A172 (cell line): ENCODE data around the gene SYS1. TPM values are rescaled to one million over a fixed set of nuclear protein-coding genes. Genes with fewer than 3 reads are reported as not detected.

Experiments used
- DNase-seq: peaks from one replicate; pipeline ENCODE4 v3.0.0-alpha.2; 2015; ENCODE audit warnings: low spot score
- total RNA-seq: library from RNA; depleted of rRNA; stranded (reverse); fragments of >200 nt; shearing (Covaris generic); gene quantifications from 2 replicates; pipeline ENCODE4 v1.2.3, GENCODE V29; 2014; rRNA removed

The SYS1 gene
- 14.5 and 18.6 TPM in 2 replicates for total RNA-seq

GRCh38 chr20:45362804-45363610 is at the start of gene SYS1:
Gene SYS1 (plus strand): TSS chr20:45363156. CDS start chr20:45363532, 376 bp downstream.
- DNase-seq, result peak; percentile 99

- no peak for DNase-seq
Measured at GRCh38 chr20:45313943-45314342, 49.0 kb upstream of the SYS1 start.

GRCh38 chr20:45315672-45316071 is 47.3 kb upstream of the SYS1 start:
- no peak for DNase-seq

GRCh38 chr20:45316150-45317080 is 46.5 kb upstream of the SYS1 start:
- no peak for DNase-seq

- DNase-seq, result no peak
Measured at GRCh38 chr20:45317826-45318225, 45.1 kb upstream of the SYS1 start.

- DNase-seq, result no peak
Measured at GRCh38 chr20:45318386-45318939, 44.5 kb upstream of the SYS1 start.

- no peak for DNase-seq
Measured at GRCh38 chr20:45318948-45319347, 44.0 kb upstream of the SYS1 start.

- no peak for DNase-seq
Measured at GRCh38 chr20:45320948-45321595, 41.9 kb upstream of the SYS1 start.

GRCh38 chr20:45322952-45323383 is 40.0 kb upstream of the SYS1 start:
- peak; percentile 45 for DNase-seq

- no peak for DNase-seq
Measured at GRCh38 chr20:45323731-45324130, 39.2 kb upstream of the SYS1 start.

- no peak for DNase-seq
Measured at GRCh38 chr20:45325371-45325770, 37.6 kb upstream of the SYS1 start.

GRCh38 chr20:45328451-45328850 is 34.5 kb upstream of the SYS1 start:
- no peak for DNase-seq

GRCh38 chr20:45329497-45330319 is 33.2 kb upstream of the SYS1 start:
- no peak for DNase-seq

- DNase-seq, result no peak
Measured at GRCh38 chr20:45330476-45330875, 32.5 kb upstream of the SYS1 start.

- DNase-seq, result peak; percentile 91
Measured at GRCh38 chr20:45336530-45337366, 26.2 kb upstream of the SYS1 start.

- peak; percentile 88 for DNase-seq
Measured at GRCh38 chr20:45337367-45338120, 25.4 kb upstream of the SYS1 start.

- no peak for DNase-seq
Measured at GRCh38 chr20:45338121-45339030, 24.6 kb upstream of the SYS1 start.

- DNase-seq, result no peak
Measured at GRCh38 chr20:45339084-45339483, 23.9 kb upstream of the SYS1 start.
